HepG2 (cell line): ENCODE measurements around the gene UPB1. TPM values are rescaled to one million over a fixed set of nuclear protein-coding genes. Genes with fewer than 3 reads are reported as not detected.
A peak's percentile ranks its signal among the peaks of the same experiment; 100 is the strongest.

Experiments used
- BATF2 ChIP-seq: sonication (generic); formaldehyde crosslinking; IDR thresholded peaks from 2 replicates; pipeline ENCODE4 v1.8.0; 2022; ENCODE audit warnings: mild to moderate bottlenecking, missing genetic modification reagents, moderate library complexity
- DNMT3B ChIP-seq: conservative IDR thresholded peaks from 2 replicates; pipeline ENCODE4 v1.6.1; 2016; ENCODE audit warnings: missing biosample characterization, control low read depth
- EED ChIP-seq: sonication (generic); formaldehyde crosslinking; IDR thresholded peaks from 2 replicates; pipeline ENCODE4 v1.5.0; 2020; ENCODE audit warnings: mild to moderate bottlenecking, missing genetic modification reagents
- FOSL2 ChIP-seq: sonication (generic); formaldehyde crosslinking; IDR thresholded peaks from 2 replicates; pipeline ENCODE4 v1.4.0; 2020; ENCODE audit warnings: missing genetic modification reagents
- FOXP4 ChIP-seq: sonication (generic); formaldehyde crosslinking; IDR thresholded peaks from 2 replicates; pipeline ENCODE4 v1.4.0; 2020; ENCODE audit warnings: missing genetic modification reagents
- GATAD2A ChIP-seq: IDR thresholded peaks from 2 replicates; pipeline ENCODE4 v1.6.1; 2016
- HDAC2 ChIP-seq: sonication (generic); formaldehyde crosslinking; IDR thresholded peaks from 2 replicates; pipeline ENCODE4 v1.4.0; 2020; ENCODE audit warnings: missing genetic modification reagents
- LCORL ChIP-seq, 2 experiments: fragments of 450-650 bp in 1 of 2; sonication (generic) in 1 of 2; formaldehyde crosslinking in 1 of 2; IDR thresholded peaks; 2 replicates each; pipeline versions ENCODE4 v1.5.0 to v1.6.1; 2017 to 2020; ENCODE audit warnings: antibody characterized with exemption in 1 of 2, missing genetic modification reagents in 1 of 2
- MAFF ChIP-seq: IDR thresholded peaks from 2 replicates; pipeline ENCODE4 v1.6.1; 2011; ENCODE audit warnings: low read depth, low read length, improper control_type of control experiment
- NAIF1 ChIP-seq: sonication (generic); formaldehyde crosslinking; IDR thresholded peaks from 2 replicates; pipeline ENCODE4 v1.5.0; 2020; ENCODE audit warnings: mild to moderate bottlenecking, missing genetic modification reagents, borderline replicate concordance
- NR1H2 ChIP-seq: sonication (generic); formaldehyde crosslinking; IDR thresholded peaks from 2 replicates; pipeline ENCODE4 v1.8.1; 2022; ENCODE audit warnings: low read depth, missing genetic modification reagents, borderline replicate concordance
- SAP130 ChIP-seq: IDR thresholded peaks from 2 replicates; pipeline ENCODE4 v1.6.1; 2016; ENCODE audit warnings: low read depth
- TIGD3 ChIP-seq: sonication (generic); formaldehyde crosslinking; IDR thresholded peaks from 2 replicates; pipeline ENCODE4 v1.5.1; 2020; ENCODE audit warnings: mild to moderate bottlenecking, missing genetic modification reagents, borderline replicate concordance
- USF2 ChIP-seq, 2 experiments: sonication (generic) in 1 of 2; formaldehyde crosslinking in 1 of 2; IDR thresholded peaks; 2 replicates each; pipeline versions ENCODE4 v1.5.1 to v1.6.1; 2011 to 2020; ENCODE audit warnings: borderline replicate concordance in 1 of 2, low read depth in 1 of 2, low read length in 1 of 2, mild to moderate bottlenecking in 1 of 2, missing genetic modification reagents in 1 of 2, moderate library complexity in 1 of 2
- ZC3H4 ChIP-seq: sonication (generic); formaldehyde crosslinking; IDR thresholded peaks from 2 replicates; pipeline ENCODE4 v1.4.0; 2020; ENCODE audit warnings: missing genetic modification reagents, borderline replicate concordance
- ZNF234 ChIP-seq: sonication (generic); formaldehyde crosslinking; conservative IDR thresholded peaks from 2 replicates; pipeline ENCODE4 v1.5.1; 2020; ENCODE audit warnings: mild to moderate bottlenecking, missing genetic modification reagents
- ZNF280D ChIP-seq: sonication (generic); formaldehyde crosslinking; IDR thresholded peaks from 2 replicates; pipeline ENCODE4 v1.5.1; 2020; ENCODE audit warnings: mild to moderate bottlenecking, missing genetic modification reagents
- ZNF331 ChIP-seq: sonication (generic); formaldehyde crosslinking; IDR thresholded peaks from 2 replicates; pipeline ENCODE4 v1.4.0; 2020; ENCODE audit warnings: missing genetic modification reagents
- ZNF33A ChIP-seq: sonication (generic); formaldehyde crosslinking; IDR thresholded peaks from 2 replicates; pipeline ENCODE4 v1.5.1; 2020; ENCODE audit warnings: missing genetic modification reagents, mild to moderate bottlenecking, moderate library complexity, borderline replicate concordance
- ZNF350 ChIP-seq: sonication (generic); formaldehyde crosslinking; IDR thresholded peaks from 2 replicates; pipeline ENCODE4 v1.4.0; 2020; ENCODE audit warnings: mild to moderate bottlenecking, low read depth, missing genetic modification reagents, borderline replicate concordance
- ZNF816 ChIP-seq: sonication (generic); formaldehyde crosslinking; IDR thresholded peaks from 2 replicates; pipeline ENCODE4 v1.8.0; 2022; ENCODE audit warnings: missing genetic modification reagents, mild to moderate bottlenecking, borderline replicate concordance
- polyA plus RNA-seq, 8 experiments: library from polyadenylated mRNA; depleted of rRNA in 3 of 8; stranded (reverse) in 7 of 8; unstranded in 1 of 8; fragments of >200 nt; fragmentation: Illumina TruSeq in 4 of 8; extraction: Trizol in 4 of 8; gene quantifications; 2 replicates each; pipeline versions ENCODE4 v1.2.1 to v1.2.3, GENCODE V29; 2011 to 2016; ENCODE audit warnings: low read depth in 4 of 8, missing spikeins in 1 of 8, mixed read lengths in 1 of 8; ENCODE audit not compliant: insufficient read depth in 1 of 8
- total RNA-seq, 5 experiments: library from RNA; depleted of rRNA; stranded (reverse); fragments of >200 nt; fragmentation: Illumina TruSeq; extraction: Trizol; gene quantifications; 2 replicates each; pipeline ENCODE4 v1.2.3, GENCODE V29; 2016; ENCODE audit warnings: low read depth in 1 of 5

UPB1 gene
- total and polyA plus RNA-seq, 2 of the 13 experiments (the other 11 are each of a cell fraction or from before 2014, with no cell fraction given) = 0.38 to 1.2 TPM

GRCh38 chr22:24486501-24486921 is 8.6 kb upstream of the UPB1 start (continued):
- TF ChIP-seq LCORL (IDR thresholded peaks at IDR 0.05) = peak; percentile 61; the same call in 1 of the 2 replicates
- no peak for TF ChIP-seq LCORL (CRISPR knock-in tag; IDR thresholded peaks at IDR 0.05)
- TF ChIP-seq NAIF1 (CRISPR knock-in tag) = no peak
- TF ChIP-seq ZNF350 = no peak
- TF ChIP-seq ZNF33A (CRISPR knock-in tag) = no peak
- TF ChIP-seq FOXP4 (CRISPR knock-in tag) = no peak
- no peak for TF ChIP-seq TIGD3 (CRISPR knock-in tag)
- TF ChIP-seq NR1H2 (CRISPR knock-in tag) = no peak
- no peak for TF ChIP-seq BATF2 (CRISPR knock-in tag)
- TF ChIP-seq GATAD2A = 0 out of 2 replicates have a peak, but pooled peaks have one; percentile 12
- no peak for TF ChIP-seq ZC3H4 (CRISPR knock-in tag)
- no peak for TF ChIP-seq USF2 (IDR thresholded peaks at IDR 0.05; ENCODE audit: low read depth, low read length)
- no peak for TF ChIP-seq USF2 (CRISPR knock-in tag; IDR thresholded peaks at IDR 0.05; ENCODE audit: borderline replicate concordance)
- 0 out of 2 replicates have a peak, but pooled peaks have one; percentile 18 for TF ChIP-seq SAP130
- TF ChIP-seq EED = no peak
- no peak for TF ChIP-seq HDAC2 (CRISPR knock-in tag)
- no peak for TF ChIP-seq ZNF234
- TF ChIP-seq ZNF280D = no peak
- no peak for TF ChIP-seq ZNF331 (CRISPR knock-in tag)
- no peak for TF ChIP-seq ZNF816 (CRISPR knock-in tag)
- peak; percentile 81 for TF ChIP-seq FOSL2 (CRISPR knock-in tag)
- TF ChIP-seq DNMT3B = no peak
- peak; percentile 41; the same call in 1 of the 2 replicates for TF ChIP-seq MAFF
